Smooth muscle cell (in vitro differentiated cells): ENCODE measurements around the gene MRPL53. TPM values are rescaled to one million over a fixed set of nuclear protein-coding genes. Genes with fewer than 3 reads are reported as not detected.

ENCODE experiments used
- DNase-seq: peaks from one replicate; lab custom pipeline; 2025; ENCODE audit not compliant: unreplicated experiment; lab: John Stamatoyannopoulos, UW
- H2AFZ ChIP-seq: fragments of 200-600 bp; sonication (generic); 2 replicates; pipeline ENCODE4 v1.6.0; 2016; ENCODE audit warnings: antibody characterized with exemption, low read depth, mild to moderate bottlenecking
- H3F3A ChIP-seq: fragments of 200-600 bp; sonication (generic); 2 replicates; pipeline ENCODE4 v1.6.0; 2017; ENCODE audit warnings: antibody characterized with exemption, low read depth
- H3K27ac ChIP-seq: fragments of 200-600 bp; sonication (generic); 2 replicates; pipeline ENCODE4 v1.5.1; 2016; ENCODE audit warnings: low read depth, mild to moderate bottlenecking
- H3K27me3 ChIP-seq: fragments of 200-600 bp; sonication (generic); 2 replicates; pipeline ENCODE4 v1.6.1; 2016; ENCODE audit warnings: low read depth, mild to moderate bottlenecking
- H3K36me3 ChIP-seq: fragments of 200-600 bp; sonication (generic); 2 replicates; pipeline ENCODE4 v1.5.1; 2016; ENCODE audit warnings: low read depth
- H3K4me1 ChIP-seq: fragments of 200-600 bp; sonication (generic); 2 replicates; pipeline ENCODE4 v1.5.1; 2016; ENCODE audit warnings: low read depth
- H3K4me2 ChIP-seq: fragments of 200-600 bp; sonication (generic); 2 replicates; pipeline ENCODE4 v1.6.0; 2016; ENCODE audit warnings: mild to moderate bottlenecking
- H3K4me3 ChIP-seq: fragments of 200-600 bp; sonication (generic); 2 replicates; pipeline ENCODE4 v1.5.1; 2016; ENCODE audit warnings: mild to moderate bottlenecking
- H3K79me2 ChIP-seq: fragments of 200-600 bp; sonication (generic); 2 replicates; pipeline ENCODE4 v1.6.0; 2016; ENCODE audit warnings: low read depth, mild to moderate bottlenecking
- H3K9ac ChIP-seq: fragments of 200-600 bp; sonication (generic); 2 replicates; pipeline ENCODE4 v1.6.0; 2016; ENCODE audit warnings: low read depth
- H3K9me3 ChIP-seq: fragments of 200-600 bp; sonication (generic); replicated peaks from 2 replicates; pipeline ENCODE4 v1.5.1; 2016; ENCODE audit warnings: low read depth
- H4K20me1 ChIP-seq: fragments of 200-600 bp; sonication (generic); 2 replicates; pipeline ENCODE4 v1.6.0; 2016; ENCODE audit warnings: low read depth
- CTCF ChIP-seq: fragments of 200-600 bp; sonication (generic); IDR thresholded peaks from 2 replicates; pipeline ENCODE4 v1.5.1; 2017; ENCODE audit warnings: borderline replicate concordance, mild to moderate bottlenecking, antibody characterized with exemption; ENCODE audit not compliant: insufficient read depth, poor library complexity, severe bottlenecking
- WGBS: methylation state at CpG from one replicate; pipeline ENCODE4 v1.1.7; 2016; ENCODE audit warnings: low lambda C conversion rate; 5-methylcytosine and 5-hydroxymethylcytosine counted together
- polyA plus RNA-seq: library from polyadenylated mRNA; unstranded; fragments of >200 nt; fragmentation: Nextera tagmentation; extraction: Ambion mirVana; gene quantifications from 2 replicates; pipeline ENCODE4 v1.2.1, GENCODE V29; 2016
- total RNA-seq: library from RNA; depleted of rRNA; stranded (reverse); fragments of >200 nt; gene quantifications from 2 replicates; pipeline ENCODE4 v1.2.3, GENCODE V29; 2014

The MRPL53 gene
- total and polyA plus RNA-seq, 2 experiments from 2014 or later = 12.0 to 76.8 TPM

- WGBS = 94% methylated on average over 3 of the region's 3 CpGs
- DNase-seq = no peak
- TF ChIP-seq CTCF = no peak
- no peak overlapping the region for H2AFZ ChIP-seq
- peaks cover 22% of the 10 kb centered on the region for H3K79me2 ChIP-seq
- H3K27me3 ChIP-seq = peaks cover 21% of the 10 kb centered on the region
- H3K9ac ChIP-seq = no peak overlapping the region
- peak overlapping the region; percentile 94 for H3K4me2 ChIP-seq
- H3K4me3 ChIP-seq = peak overlapping the region; percentile 61
- H3F3A ChIP-seq = peaks cover 10% of the 10 kb centered on the region
- no peaks in the 10 kb centered on the region for H3K9me3 ChIP-seq
- peaks cover 21% of the 10 kb centered on the region for H3K4me1 ChIP-seq
- peak overlapping the region; percentile 47 for H3K27ac ChIP-seq
- H3K36me3 ChIP-seq = no peaks in the 10 kb centered on the region
- peaks cover 4% of the 10 kb centered on the region for H4K20me1 ChIP-seq
Measured at GRCh38 chr2:74504591-74504990, 32.1 kb upstream of the MRPL53 start.

DNA sequence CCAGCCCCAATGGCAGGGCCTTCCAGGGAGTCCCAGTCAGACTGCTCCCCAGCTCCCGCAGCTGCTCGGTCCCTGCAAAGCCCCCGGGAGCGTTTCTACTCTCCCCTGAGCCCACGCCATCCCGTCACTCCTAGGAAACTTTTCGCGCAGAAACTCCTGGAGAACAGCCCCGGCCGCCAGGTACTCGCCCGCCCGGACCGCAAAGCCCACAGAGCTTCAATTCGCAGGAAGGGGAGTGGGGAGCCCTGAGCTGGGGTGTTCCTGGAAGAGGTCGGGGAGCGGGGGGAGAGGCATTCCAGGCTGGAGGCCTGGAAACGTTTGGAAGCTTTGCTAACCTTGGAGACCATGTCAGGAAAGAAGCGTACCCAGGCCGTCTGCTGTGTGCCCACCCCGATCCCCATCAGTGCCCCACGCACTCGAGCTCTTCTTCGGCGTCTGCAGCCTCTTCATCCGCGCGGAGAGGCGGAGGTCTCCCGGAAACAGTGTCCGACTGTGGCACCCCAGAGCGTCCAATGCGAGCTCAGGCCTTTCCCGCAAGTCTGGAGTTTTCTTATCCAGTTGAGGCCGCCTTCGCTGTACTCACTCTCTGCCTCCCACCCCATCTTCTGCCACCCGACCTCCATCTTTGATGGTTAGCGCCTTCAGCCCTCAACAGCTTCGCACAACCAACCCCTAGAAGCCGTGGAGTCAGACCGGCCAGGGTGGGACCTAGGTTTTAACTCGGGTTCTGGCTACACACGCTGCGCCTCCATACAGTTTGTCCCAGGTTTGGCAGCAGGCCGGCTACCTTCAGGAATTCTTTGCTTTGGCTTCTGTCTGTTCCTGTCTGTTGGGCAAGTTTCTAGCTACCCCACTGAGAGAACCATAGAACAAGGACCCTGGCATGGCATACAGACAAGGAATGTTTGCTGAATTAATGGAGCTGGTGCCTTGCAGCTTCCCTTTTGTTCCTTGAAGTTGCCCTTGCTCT lies 31.3 kb upstream of the MRPL53 start:
- Histone ChIP-seq H3K4me2 (peak overlapping the region; percentile 94), H3K4me3 (peak overlapping the region; percentile 61), H3F3A (peaks cover 5% of the 10 kb centered on the region), H3K36me3 (no peaks in the 10 kb centered on the region), H2AFZ (no peak overlapping the region), H3K27me3 (peaks cover 28% of the 10 kb centered on the region), H3K9ac (peak overlapping the region; percentile 36), H3K9me3 (no peaks in the 10 kb centered on the region), H3K79me2 (peaks cover 22% of the 10 kb centered on the region), H3K27ac (peak overlapping the region; percentile 47), H4K20me1 (peaks cover 4% of the 10 kb centered on the region), H3K4me1 (peaks cover 29% of the 10 kb centered on the region)
- 44% methylated on average over 45 of the region's 45 CpGs for WGBS
- no peak for TF ChIP-seq CTCF
- no peak for DNase-seq

DNA sequence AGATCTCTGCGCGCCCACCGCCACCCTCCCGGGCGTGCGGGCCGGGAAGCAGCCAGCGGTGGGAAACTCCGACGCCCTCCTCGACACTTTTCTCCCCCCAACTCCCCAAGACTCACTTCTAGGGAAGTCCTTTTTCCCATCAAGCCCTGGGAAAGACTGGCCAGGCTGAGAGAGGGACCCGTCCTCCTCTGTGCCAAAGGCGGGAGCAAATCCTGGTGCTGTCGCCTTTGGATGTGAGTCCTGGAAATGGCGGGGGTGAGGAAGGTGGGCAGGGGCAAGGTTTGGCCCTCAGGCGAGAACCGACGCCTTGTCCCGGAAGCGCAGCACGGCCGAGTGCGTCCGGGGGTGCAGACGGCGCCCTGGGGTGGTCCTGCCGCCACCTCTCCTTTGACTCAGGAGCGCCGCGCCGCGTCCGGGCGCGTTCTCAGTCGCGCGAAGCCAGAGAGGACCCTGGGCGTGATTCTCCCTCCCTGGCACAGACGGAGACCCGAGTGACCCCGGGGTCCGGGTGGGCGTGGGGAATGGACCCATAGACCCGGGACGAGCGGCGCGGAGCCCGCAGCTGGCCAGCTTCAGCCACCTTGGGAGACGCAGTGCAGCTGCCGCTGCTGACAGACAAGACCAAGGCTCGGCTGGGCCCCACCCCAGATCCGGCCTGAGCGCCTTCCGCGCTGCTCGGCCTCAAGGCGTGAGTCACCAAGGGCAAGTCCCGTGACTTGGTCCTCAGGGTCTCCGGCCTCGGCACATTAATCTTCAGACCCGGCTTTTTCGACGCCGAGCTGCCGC lies 30.4 kb upstream of the MRPL53 start:
- Histone ChIP-seq H2AFZ (peak overlapping the region; percentile 82), H3K9ac (peak overlapping the region; percentile 36), H4K20me1 (peaks cover 4% of the 10 kb centered on the region), H3K9me3 (no peaks in the 10 kb centered on the region), H3K4me2 (peak overlapping the region; percentile 94), H3F3A (peaks cover 5% of the 10 kb centered on the region), H3K79me2 (peaks cover 22% of the 10 kb centered on the region), H3K4me3 (peak overlapping the region; percentile 61), H3K36me3 (no peaks in the 10 kb centered on the region), H3K27me3 (peaks cover 37% of the 10 kb centered on the region), H3K4me1 (peaks cover 34% of the 10 kb centered on the region), H3K27ac (peak overlapping the region; percentile 47)
- no peak for TF ChIP-seq CTCF
- DNase-seq = peak; percentile 43
- 2% methylated on average over 65 of the region's 67 CpGs for WGBS
